Measurements from ENCODE around the gene PLEKHH3.
"Not testable (repeated sequence)": the region's sequence is repeated elsewhere in the genome, so short reads cannot be mapped to it uniquely, and the experiment has no call there.

The PLEKHH3 gene

GRCh38 chr17:42669977-42670788 lies 6.6 kb downstream of the PLEKHH3 start:
- peaks cover 10% of the 10 kb centered on the region for H3K27me3 Mint-ChIP-seq
- peak overlapping the region; percentile 77 for H3K4me3 Mint-ChIP-seq
- no peak overlapping the region for H3K27ac Mint-ChIP-seq
- H3K36me3 Mint-ChIP-seq, result no peaks in the 10 kb centered on the region
- H3K9me3 Mint-ChIP-seq (ENCODE audit: low read depth), result no peaks in the 10 kb centered on the region
- H3K4me1 Mint-ChIP-seq (ENCODE audit: low read depth), result peaks cover 21% of the 10 kb centered on the region

GRCh38 chr17:42669705-42669976 lies 7.2 kb downstream of the PLEKHH3 start:
- Mint-ChIP-seq H3K9me3 (ENCODE audit: low read depth) (no peaks in the 10 kb centered on the region), H3K4me1 (ENCODE audit: low read depth) (peaks cover 17% of the 10 kb centered on the region), H3K36me3 (no peaks in the 10 kb centered on the region), H3K27me3 (peaks cover 8% of the 10 kb centered on the region), H3K4me3 (peak overlapping the region; percentile 42), H3K27ac (no peak overlapping the region)

DNA sequence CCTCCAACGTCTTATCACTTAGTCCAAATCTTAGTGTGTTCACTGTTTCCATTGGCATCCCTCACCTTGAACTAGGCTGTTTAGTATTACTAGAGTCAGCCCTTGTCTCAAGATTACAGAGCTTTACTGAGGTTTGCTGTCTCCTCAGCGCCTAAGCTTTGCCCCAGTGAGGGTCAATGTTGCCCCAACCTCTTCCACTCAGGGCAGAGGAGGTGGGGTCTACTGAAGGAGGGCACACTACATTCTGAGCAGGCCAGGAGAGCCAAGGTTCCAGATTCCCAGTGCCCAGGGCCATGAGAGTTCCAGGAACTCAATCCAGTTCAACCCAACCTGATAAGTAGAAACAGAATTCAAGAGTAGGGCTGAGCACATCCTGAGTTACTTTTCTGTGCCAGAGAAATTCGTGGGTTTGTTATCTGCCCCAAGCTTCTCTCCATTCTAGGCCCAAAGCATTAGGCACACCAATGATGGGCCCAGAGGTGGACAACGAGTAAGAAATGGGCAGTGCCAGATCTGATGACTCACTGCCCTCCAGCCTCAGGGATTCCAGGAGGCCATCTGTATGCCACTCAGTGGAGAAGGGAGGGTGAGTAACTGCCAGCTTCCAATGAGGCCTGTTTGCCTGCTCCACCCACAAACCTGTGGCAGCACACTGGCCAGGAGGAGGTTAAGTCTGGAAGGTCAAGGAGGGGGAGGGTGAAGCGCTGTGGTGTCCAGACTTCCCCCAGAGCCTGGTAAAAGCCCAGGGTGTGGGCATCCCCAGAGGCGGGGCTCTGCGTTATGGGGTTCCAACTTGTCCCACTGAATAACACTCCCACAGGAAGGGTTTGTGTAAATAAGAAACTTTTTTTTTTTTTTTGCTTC lies 9.5 kb downstream of the PLEKHH3 start:
- H3K27me3 Mint-ChIP-seq, result peaks cover 5% of the 10 kb centered on the region
- H3K27ac Mint-ChIP-seq, result no peak overlapping the region
- no peaks in the 10 kb centered on the region for H3K36me3 Mint-ChIP-seq
- peaks cover 12% of the 10 kb centered on the region for H3K4me1 Mint-ChIP-seq (ENCODE audit: low read depth)
- no peaks in the 10 kb centered on the region for H3K9me3 Mint-ChIP-seq (ENCODE audit: low read depth)
- no peak overlapping the region for H3K4me3 Mint-ChIP-seq

GRCh38 chr17:42666126-42666525 lies 10.7 kb downstream of the PLEKHH3 start:
- H3K27me3 Mint-ChIP-seq; H3K4me1 Mint-ChIP-seq (ENCODE audit: low read depth); H3K27ac Mint-ChIP-seq; H3K36me3 Mint-ChIP-seq; H3K9me3 Mint-ChIP-seq (ENCODE audit: low read depth); H3K4me3 Mint-ChIP-seq: not testable (repeated sequence)

DNA sequence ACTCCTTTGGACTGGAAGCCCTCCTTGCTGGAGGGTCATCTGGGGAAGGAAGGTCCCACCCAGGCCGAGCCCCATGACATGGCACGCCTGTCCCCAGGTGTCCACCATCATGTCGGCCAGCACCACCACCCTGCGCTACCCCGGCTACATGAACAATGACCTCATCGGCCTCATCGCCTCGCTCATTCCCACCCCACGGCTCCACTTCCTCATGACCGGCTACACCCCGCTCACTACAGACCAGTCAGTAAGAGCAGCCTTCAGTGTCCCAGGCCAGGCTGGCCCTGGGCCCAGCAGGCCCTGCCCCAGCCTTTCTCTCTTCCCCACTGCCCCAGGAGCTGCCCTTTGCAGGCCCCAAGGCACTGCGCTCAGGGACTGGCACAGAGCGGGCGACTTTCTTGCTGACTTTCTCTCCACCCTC lies 11.2 kb downstream of the PLEKHH3 start:
- Mint-ChIP-seq H3K9me3 (ENCODE audit: low read depth) (no peaks in the 10 kb centered on the region), H3K27me3 (no peaks in the 10 kb centered on the region), H3K4me1 (ENCODE audit: low read depth) (peaks cover 4% of the 10 kb centered on the region), H3K36me3 (no peaks in the 10 kb centered on the region), H3K4me3 (no peak overlapping the region), H3K27ac (no peak overlapping the region)

DNA sequence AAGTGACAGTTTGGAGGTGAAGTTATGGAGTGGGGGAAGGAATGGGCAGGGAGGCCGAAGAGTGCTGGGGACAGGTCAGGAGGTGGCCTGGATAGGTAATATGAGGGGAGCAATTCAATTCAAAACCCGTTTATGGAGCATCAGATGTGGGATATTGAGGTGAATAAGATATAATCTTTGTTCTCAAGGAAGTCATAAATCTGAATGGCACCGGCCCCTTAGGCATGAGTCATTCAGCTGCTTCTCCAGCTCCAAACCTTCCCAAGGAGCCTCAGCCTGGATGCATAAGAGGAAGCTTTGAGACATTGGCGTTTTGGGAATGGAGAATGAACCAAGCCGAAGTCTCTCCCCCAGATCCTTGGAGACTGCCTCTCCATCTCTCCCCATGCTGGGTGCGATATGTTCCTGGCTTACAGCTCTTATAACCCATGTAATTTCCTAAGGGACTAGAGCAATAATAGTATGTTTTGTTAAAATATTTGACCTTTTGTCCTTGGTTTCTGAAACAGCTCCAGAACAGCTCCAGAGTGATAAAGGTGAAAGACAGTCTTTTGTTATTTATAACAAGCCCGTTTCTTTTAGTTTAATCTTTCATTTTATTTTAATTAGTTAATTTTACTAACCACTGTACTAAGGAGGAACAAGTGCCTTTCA lies 16.0 kb downstream of the PLEKHH3 start:
- H3K4me3 Mint-ChIP-seq, result peak overlapping the region; percentile 63
- no peaks in the 10 kb centered on the region for H3K9me3 Mint-ChIP-seq (ENCODE audit: low read depth)
- no peaks in the 10 kb centered on the region for H3K36me3 Mint-ChIP-seq
- no peak overlapping the region for H3K27ac Mint-ChIP-seq
- peaks cover 16% of the 10 kb centered on the region for H3K4me1 Mint-ChIP-seq (ENCODE audit: low read depth)
- no peaks in the 10 kb centered on the region for H3K27me3 Mint-ChIP-seq

DNA sequence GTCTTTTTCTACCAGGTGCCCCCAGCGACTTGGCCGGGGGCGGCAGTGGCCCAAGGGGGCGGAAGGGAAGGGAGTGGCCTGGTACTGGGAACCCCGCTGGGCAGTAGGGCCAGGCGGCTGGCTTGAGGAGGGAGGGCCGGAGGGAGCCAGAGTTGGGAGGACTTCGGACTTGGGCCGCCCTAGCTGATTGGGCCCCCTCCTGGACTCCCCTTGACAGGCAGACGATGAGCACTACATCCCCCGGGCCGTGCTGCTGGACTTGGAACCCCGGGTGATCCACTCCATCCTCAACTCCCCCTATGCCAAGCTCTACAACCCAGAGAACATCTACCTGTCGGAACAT lies 16.9 kb downstream of the PLEKHH3 start:
- H3K27ac Mint-ChIP-seq, result not testable (repeated sequence)

DNA sequence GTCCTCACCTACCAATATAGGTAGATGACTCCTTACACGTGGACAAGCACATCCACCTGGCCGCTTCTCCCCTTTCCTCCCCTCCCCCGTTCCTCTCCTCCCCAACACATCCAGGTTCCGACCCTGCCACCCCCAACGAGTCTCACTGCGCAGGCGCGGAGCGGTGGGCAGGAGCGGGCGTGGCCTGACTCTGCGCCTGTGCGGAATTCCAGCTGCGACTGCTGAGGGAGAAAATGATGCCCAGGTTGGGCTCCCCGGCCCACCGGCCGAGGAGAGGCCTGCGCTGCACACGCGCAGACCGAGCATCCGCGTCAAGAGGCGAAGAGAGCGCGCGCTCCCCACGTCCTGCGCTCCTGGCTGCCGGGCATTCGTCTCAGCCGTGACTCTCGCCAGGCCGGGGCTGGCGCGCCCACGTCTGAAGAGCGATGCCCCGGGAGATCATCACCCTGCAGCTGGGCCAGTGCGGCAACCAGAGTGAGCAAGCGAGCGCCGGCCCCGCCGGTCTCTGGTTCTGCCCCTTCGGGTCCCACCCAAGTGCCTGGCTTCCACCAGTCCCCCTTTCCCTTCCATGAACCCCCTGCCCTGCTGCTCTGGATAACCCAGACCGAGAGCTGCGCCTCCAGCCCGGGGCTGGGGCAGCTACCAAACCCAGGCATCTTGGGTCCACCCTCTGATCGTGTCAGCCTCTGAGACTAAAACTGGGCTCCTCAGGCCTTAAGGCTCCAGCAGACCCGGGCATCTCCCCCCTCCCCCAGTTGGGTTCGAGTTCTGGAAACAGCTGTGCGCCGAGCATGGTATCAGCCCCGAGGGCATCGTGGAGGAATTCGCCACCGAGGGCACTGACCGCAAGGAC lies 17.5 kb downstream of the PLEKHH3 start, which contains the start of gene TUBG2:
Gene TUBG2 (plus strand): TSS at position 206 of the 853 bp plus-strand sequence. CDS start 220 bp downstream, at position 426.
- Mint-ChIP-seq H3K27ac (peak within 1 kb of the TSS; percentile 73), H3K4me3 (peak within 1 kb of the TSS; percentile 90), H3K27me3 (peaks cover 1% of the 10 kb centered on the region), H3K36me3 (no peaks in the 10 kb centered on the region), H3K4me1 (ENCODE audit: low read depth) (peaks cover 16% of the 10 kb centered on the region), H3K9me3 (ENCODE audit: low read depth) (no peaks in the 10 kb centered on the region)

More for the DNA sequence above, 16.9 kb downstream of the PLEKHH3 start:
- Mint-ChIP-seq H3K4me1 (ENCODE audit: low read depth) (peaks cover 16% of the 10 kb centered on the region), H3K4me3 (peak overlapping the region; percentile 90)
- H3K36me3 Mint-ChIP-seq; H3K9me3 Mint-ChIP-seq (ENCODE audit: low read depth); H3K27me3 Mint-ChIP-seq: not testable (repeated sequence)

GRCh38 chr17:42657824-42658588 lies 18.8 kb downstream of the PLEKHH3 start:
- H3K4me3 Mint-ChIP-seq, result peak overlapping the region; percentile 90
- no peaks in the 10 kb centered on the region for H3K36me3 Mint-ChIP-seq
- H3K27ac Mint-ChIP-seq, result no peak overlapping the region
- peaks cover 1% of the 10 kb centered on the region for H3K27me3 Mint-ChIP-seq
- peaks cover 16% of the 10 kb centered on the region for H3K4me1 Mint-ChIP-seq (ENCODE audit: low read depth)
- no peaks in the 10 kb centered on the region for H3K9me3 Mint-ChIP-seq (ENCODE audit: low read depth)

- Mint-ChIP-seq H3K9me3 (ENCODE audit: low read depth) (no peaks in the 10 kb centered on the region), H3K27ac (no peak overlapping the region), H3K36me3 (no peaks in the 10 kb centered on the region), H3K27me3 (peaks cover 3% of the 10 kb centered on the region), H3K4me3 (no peak overlapping the region), H3K4me1 (ENCODE audit: low read depth) (peaks cover 16% of the 10 kb centered on the region)
These were observed 21.3 kb downstream of the PLEKHH3 start for GRCh38 chr17:42655528-42655927.

- H3K4me1 Mint-ChIP-seq (ENCODE audit: low read depth), result peaks cover 6% of the 10 kb centered on the region
- peaks cover 3% of the 10 kb centered on the region for H3K27me3 Mint-ChIP-seq
- H3K27ac Mint-ChIP-seq, result no peak overlapping the region
- H3K9me3 Mint-ChIP-seq (ENCODE audit: low read depth), result no peaks in the 10 kb centered on the region
- no peak overlapping the region for H3K4me3 Mint-ChIP-seq
- no peaks in the 10 kb centered on the region for H3K36me3 Mint-ChIP-seq
These were observed 23.3 kb downstream of the PLEKHH3 start for GRCh38 chr17:42653179-42654124.

- Mint-ChIP-seq H3K4me3 (no peak overlapping the region), H3K4me1 (ENCODE audit: low read depth) (no peaks in the 10 kb centered on the region), H3K36me3 (no peaks in the 10 kb centered on the region), H3K27me3 (peaks cover 3% of the 10 kb centered on the region), H3K27ac (no peak overlapping the region), H3K9me3 (ENCODE audit: low read depth) (no peaks in the 10 kb centered on the region)
These were observed 25.4 kb downstream of the PLEKHH3 start for GRCh38 chr17:42651392-42651791.

GRCh38 chr17:42647778-42648177 lies 29.0 kb downstream of the PLEKHH3 start:
- no peaks in the 10 kb centered on the region for H3K4me1 Mint-ChIP-seq (ENCODE audit: low read depth)

More at GRCh38 chr17:42647778-42648177, 29.0 kb downstream of the PLEKHH3 start:
- Mint-ChIP-seq H3K4me3 (no peak overlapping the region), H3K36me3 (no peaks in the 10 kb centered on the region), H3K27me3 (peaks cover 2% of the 10 kb centered on the region), H3K9me3 (ENCODE audit: low read depth) (no peaks in the 10 kb centered on the region), H3K27ac (no peak overlapping the region)
